ENCODE data around the gene USP3.

GRCh38 chr15:63504247-63504978 lies at the start of gene USP3:
- TF ChIP-seq CTCF (IDR thresholded peaks at IDR 0.05; ENCODE audit: borderline replicate concordance, extremely low read depth, low read length, poor library complexity, severe bottlenecking): peak; percentile 23
- no peak for TF ChIP-seq EZH2 (IDR thresholded peaks at IDR 0.05; ENCODE audit: borderline replicate concordance, low read depth, low read length, severe bottlenecking)

Measured in DND-41 (cell line).